ENCODE data around the gene PRRC2B. TPM values are rescaled to one million over a fixed set of nuclear protein-coding genes. Genes with fewer than 3 reads are reported as not detected.

The PRRC2B gene
- total and polyA plus RNA-seq, 2 experiments from 2014 or later: 48.2 to 118 TPM

GRCh38 chr9:131485206-131485605 lies 91.3 kb downstream of the PRRC2B start:
- no peak overlapping the region for H2AFZ ChIP-seq
- TF ChIP-seq CTCF (IDR thresholded peaks at IDR 0.05; ENCODE audit: poor library complexity) (no peak), EZH2phosphoT487 (IDR thresholded peaks at IDR 0.05; ENCODE audit: low read depth, severe bottlenecking, unreplicated experiment) (no peak), EZH2 (IDR thresholded peaks at IDR 0.05; ENCODE audit: borderline replicate concordance) (no peak)
- H3K9me2 ChIP-seq (replicated peaks; ENCODE audit: insufficient read depth): no peaks in the 10 kb centered on the region
- H3K4me3 ChIP-seq: no peak overlapping the region
- H3K4me1 ChIP-seq (ENCODE audit: insufficient read depth): no peaks in the 10 kb centered on the region
- H4K20me1 ChIP-seq (ENCODE audit: insufficient read depth, poor library complexity, severe bottlenecking): peaks cover 12% of the 10 kb centered on the region
- H3K4me2 ChIP-seq: no peak overlapping the region
- no peaks in the 10 kb centered on the region for H3K36me3 ChIP-seq (replicated peaks; ENCODE audit: insufficient read depth, low read depth)
- H3K9me3 ChIP-seq (ENCODE audit: low read depth): no peaks in the 10 kb centered on the region
- H3K79me2 ChIP-seq: peaks cover 12% of the 10 kb centered on the region
- no peaks in the 10 kb centered on the region for H3K27me3 ChIP-seq
- H3K27ac ChIP-seq: no peak overlapping the region
- DNase-seq (ENCODE audit: low spot score): no peak
- WGBS (ENCODE audit: low lambda C conversion rate, missing lambda C conversion rate): 88% methylated on average over 12 of the region's 12 CpGs

- Histone ChIP-seq H3K36me3 (replicated peaks; ENCODE audit: insufficient read depth, low read depth) (no peaks in the 10 kb centered on the region), H4K20me1 (ENCODE audit: insufficient read depth, poor library complexity, severe bottlenecking) (peaks cover 13% of the 10 kb centered on the region), H2AFZ (no peak overlapping the region), H3K79me2 (peaks cover 5% of the 10 kb centered on the region), H3K4me3 (no peak overlapping the region), H3K27ac (no peak overlapping the region), H3K9me3 (ENCODE audit: low read depth) (no peaks in the 10 kb centered on the region), H3K27me3 (no peaks in the 10 kb centered on the region), H3K4me1 (ENCODE audit: insufficient read depth) (no peaks in the 10 kb centered on the region), H3K9me2 (replicated peaks; ENCODE audit: insufficient read depth) (no peaks in the 10 kb centered on the region), H3K4me2 (no peak overlapping the region)
- 90% methylated on average over 18 of the region's 19 CpGs for WGBS (ENCODE audit: low lambda C conversion rate, missing lambda C conversion rate)
- DNase-seq (ENCODE audit: low spot score): no peak
- TF ChIP-seq EZH2phosphoT487 (IDR thresholded peaks at IDR 0.05; ENCODE audit: low read depth, severe bottlenecking, unreplicated experiment) (no peak), CTCF (IDR thresholded peaks at IDR 0.05; ENCODE audit: poor library complexity) (no peak), EZH2 (IDR thresholded peaks at IDR 0.05; ENCODE audit: borderline replicate concordance) (no peak)
These were observed 92.0 kb downstream of the PRRC2B start for GRCh38 chr9:131485728-131486422.

- H3K36me3 ChIP-seq (replicated peaks; ENCODE audit: insufficient read depth, low read depth): no peaks in the 10 kb centered on the region
- H3K4me1 ChIP-seq (ENCODE audit: insufficient read depth): no peaks in the 10 kb centered on the region
- no peaks in the 10 kb centered on the region for H3K9me3 ChIP-seq (ENCODE audit: low read depth)
- H3K79me2 ChIP-seq: peaks cover 8% of the 10 kb centered on the region
- no peak overlapping the region for H3K4me3 ChIP-seq
- H4K20me1 ChIP-seq (ENCODE audit: insufficient read depth, poor library complexity, severe bottlenecking): peaks cover 13% of the 10 kb centered on the region
- H2AFZ ChIP-seq: no peak overlapping the region
- H3K4me2 ChIP-seq: no peak overlapping the region
- 91% methylated on average over 9 of the region's 9 CpGs for WGBS (ENCODE audit: low lambda C conversion rate, missing lambda C conversion rate)
- TF ChIP-seq EZH2 (IDR thresholded peaks at IDR 0.05; ENCODE audit: borderline replicate concordance) (no peak), EZH2phosphoT487 (IDR thresholded peaks at IDR 0.05; ENCODE audit: low read depth, severe bottlenecking, unreplicated experiment) (no peak), CTCF (IDR thresholded peaks at IDR 0.05; ENCODE audit: poor library complexity) (no peak)
- DNase-seq (ENCODE audit: low spot score): no peak
- no peaks in the 10 kb centered on the region for H3K9me2 ChIP-seq (replicated peaks; ENCODE audit: insufficient read depth)
- no peak overlapping the region for H3K27ac ChIP-seq
- H3K27me3 ChIP-seq: no peaks in the 10 kb centered on the region
These were observed 93.1 kb downstream of the PRRC2B start for GRCh38 chr9:131487001-131487400.
